GM12801 (cell line): ENCODE results near the gene FER.

Experiments
- TF ChIP-seq, protein P1 (sequence below): IDR thresholded peaks from one replicate; pipeline ENCODE4 v1.5.1; 2011; ENCODE audit warnings: control low read depth; ENCODE audit not compliant: insufficient read length; ENCODE audit errors: extremely low read depth

The FER gene

DNA sequence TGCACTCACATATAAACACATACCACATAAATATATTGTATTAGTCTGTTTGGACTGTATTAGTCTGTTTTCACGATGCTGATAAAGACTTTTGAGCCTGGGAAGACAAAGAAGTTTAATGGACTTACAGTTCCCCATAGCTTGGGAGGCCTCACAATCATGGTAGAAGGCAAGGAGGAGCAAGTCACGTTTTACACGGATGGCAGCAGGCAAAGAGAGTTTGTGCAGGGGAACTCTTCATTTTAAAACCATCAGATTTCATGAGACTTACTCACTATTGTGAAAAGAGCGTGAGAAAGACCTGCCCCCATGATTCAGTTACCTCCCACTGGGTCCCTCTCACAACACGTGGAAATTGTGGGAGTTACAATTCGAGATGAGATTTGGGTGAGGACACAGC lies 133.4 kb downstream of the FER start:
- TF ChIP-seq, protein P1, sequence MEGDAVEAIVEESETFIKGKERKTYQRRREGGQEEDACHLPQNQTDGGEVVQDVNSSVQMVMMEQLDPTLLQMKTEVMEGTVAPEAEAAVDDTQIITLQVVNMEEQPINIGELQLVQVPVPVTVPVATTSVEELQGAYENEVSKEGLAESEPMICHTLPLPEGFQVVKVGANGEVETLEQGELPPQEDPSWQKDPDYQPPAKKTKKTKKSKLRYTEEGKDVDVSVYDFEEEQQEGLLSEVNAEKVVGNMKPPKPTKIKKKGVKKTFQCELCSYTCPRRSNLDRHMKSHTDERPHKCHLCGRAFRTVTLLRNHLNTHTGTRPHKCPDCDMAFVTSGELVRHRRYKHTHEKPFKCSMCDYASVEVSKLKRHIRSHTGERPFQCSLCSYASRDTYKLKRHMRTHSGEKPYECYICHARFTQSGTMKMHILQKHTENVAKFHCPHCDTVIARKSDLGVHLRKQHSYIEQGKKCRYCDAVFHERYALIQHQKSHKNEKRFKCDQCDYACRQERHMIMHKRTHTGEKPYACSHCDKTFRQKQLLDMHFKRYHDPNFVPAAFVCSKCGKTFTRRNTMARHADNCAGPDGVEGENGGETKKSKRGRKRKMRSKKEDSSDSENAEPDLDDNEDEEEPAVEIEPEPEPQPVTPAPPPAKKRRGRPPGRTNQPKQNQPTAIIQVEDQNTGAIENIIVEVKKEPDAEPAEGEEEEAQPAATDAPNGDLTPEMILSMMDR = no peak

DNA sequence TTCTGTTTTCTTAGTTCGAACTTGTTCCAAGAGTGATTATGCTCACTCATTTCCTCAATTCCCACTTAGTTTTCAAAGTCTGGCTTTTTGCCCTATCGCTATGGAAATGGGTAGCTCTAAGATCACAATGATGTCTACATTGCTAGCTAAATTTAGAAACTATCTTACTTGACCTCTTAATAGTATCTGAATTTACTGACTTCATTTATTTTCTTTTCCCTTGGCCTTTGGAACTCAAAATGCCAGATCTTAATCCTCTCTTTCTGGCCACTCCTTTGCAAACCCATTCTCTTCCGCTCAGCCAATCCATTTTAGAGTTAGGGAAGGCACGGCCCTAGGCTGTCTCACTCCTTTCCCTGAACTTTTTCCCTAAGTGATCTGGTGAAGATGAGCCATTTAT lies 137.0 kb downstream of the FER start:
- TF ChIP-seq, protein P1 = no peak

DNA sequence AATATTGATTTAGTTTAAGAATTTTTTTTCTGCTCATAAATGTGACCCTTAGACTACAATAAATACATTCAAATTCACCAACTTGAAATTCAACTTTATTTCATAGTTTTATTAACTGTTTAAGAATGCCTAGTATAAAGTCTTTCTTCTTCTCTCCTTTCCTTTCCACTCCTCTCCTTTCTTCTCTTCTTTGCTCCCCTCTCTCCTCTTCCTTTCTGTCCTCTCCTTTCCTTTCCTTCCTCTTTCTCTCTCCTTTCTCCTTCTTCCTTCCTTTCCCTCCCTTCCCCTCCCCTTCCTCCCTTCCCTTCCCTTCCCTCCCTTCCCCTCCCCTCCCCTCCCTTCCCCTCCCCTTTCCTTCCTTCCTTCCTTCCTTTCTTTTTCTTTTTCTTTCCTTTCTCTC lies 150.6 kb downstream of the FER start:
- TF ChIP-seq, protein P1 = no peak

DNA sequence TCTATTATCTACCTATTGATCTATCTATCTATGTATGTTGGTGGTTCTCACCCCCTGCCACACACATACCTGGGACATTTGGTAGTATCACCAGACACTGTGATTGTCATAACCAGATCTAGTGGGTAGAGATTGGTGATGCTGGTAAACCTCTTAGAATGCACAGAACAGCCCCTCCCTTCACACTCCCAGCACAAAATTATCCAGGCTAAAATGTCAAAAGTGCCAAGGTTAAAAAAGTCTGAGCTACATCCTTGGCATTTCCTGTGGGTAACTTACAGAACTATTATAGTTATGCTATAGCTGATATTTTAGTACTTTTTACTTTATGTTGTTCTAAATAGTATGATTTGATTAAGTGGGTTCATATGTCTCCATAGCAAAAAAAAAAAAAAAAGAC lies 151.0 kb downstream of the FER start:
- TF ChIP-seq, protein P1 = no peak

DNA sequence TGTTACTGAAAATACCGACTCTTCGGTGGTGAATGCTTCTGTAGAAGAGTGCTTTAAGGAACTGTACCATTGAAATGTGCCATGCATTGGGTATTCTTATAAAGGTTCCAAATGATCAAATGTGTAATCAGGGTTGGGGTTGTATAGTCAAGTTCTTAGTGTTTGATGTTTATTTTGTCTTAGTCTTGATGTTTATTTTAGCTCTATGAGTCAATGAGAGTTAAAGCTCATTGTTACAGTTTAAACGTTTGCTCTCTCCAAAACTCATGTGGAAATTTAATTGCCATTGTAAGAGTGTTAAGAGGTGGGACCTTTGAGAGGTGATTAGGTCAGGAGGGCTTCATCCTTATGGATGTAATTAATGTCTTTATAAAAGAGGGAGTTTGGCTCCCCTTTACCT lies 153.0 kb downstream of the FER start:
- TF ChIP-seq, protein P1 = no peak

DNA sequence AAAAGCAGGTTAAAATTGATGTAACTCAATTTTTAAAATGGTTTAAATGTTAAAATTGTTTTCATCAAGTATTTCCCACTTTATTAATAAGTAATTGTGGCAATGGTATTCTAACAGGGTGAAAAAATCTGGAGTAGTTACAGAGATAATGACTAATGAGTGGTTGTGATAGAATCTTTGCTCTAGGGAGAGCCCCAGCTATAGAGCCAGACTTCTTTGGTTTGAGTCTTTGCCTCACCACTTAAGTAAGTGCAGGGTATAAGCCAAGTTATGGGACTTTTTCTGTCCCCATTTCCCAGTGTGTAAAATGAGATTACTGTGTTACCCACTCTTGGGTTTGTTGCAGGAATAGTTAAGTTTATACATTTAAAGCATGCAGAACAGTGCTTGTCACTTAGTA lies 158.1 kb downstream of the FER start:
- TF ChIP-seq, protein P1 = no peak

DNA sequence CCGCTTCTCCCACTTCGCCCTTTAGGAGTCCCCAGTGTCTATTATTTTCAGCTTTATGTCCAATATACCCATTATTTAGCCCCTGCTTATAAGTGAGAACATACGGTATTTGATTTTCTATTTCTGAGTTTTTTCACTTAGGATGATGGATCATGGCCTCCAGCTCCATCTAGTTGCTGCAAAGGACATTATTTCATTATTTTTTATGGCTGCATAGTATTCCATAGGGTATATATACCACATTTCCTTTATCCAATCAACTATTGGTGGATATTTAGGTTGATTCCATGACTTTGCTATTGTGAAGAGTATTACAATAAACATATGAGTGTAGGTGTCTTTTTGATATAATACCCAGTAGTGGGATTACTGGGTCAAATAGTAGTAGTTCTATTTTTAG lies 162.9 kb downstream of the FER start:
- TF ChIP-seq, protein P1 = no peak

DNA sequence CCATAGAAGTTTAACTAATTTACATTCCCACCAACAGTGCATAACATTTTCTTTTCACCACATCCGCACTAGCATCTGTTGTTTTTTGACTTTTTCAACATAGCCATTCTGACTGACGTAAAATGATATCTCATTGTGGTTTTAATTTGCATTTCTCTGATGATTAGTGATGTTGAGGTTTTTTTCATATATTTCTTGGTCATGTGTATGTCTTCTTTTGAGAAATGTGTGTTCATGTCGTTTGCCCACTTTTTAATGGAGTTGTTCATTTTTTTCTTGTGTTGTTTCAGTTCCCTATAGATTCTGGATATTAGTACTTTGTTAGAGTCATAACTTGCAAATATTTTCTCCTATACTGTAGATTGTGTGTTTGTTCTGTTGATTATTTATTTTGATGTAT lies 163.4 kb downstream of the FER start:
- TF ChIP-seq, protein P1 = no peak
